WERI-Rb-1 (cell line): ENCODE data around the gene BEGAIN.

Source experiments
- DNase-seq: peaks from one replicate; pipeline ENCODE4 v3.0.0-alpha.2; 2020
- H3K27ac ChIP-seq: fragments of 250-450 bp; sonication (Bioruptor Pico); 2 replicates; pipeline ENCODE4 v1.5.1; 2020; ENCODE audit warnings: mild to moderate bottlenecking, moderate library complexity
- H3K27me3 ChIP-seq: fragments of 250-450 bp; sonication (Bioruptor Pico); 2 replicates; pipeline ENCODE4 v1.5.1; 2021; ENCODE audit warnings: mild to moderate bottlenecking, low read depth, moderate library complexity; ENCODE audit not compliant: insufficient read depth, severe bottlenecking
- H3K36me3 ChIP-seq: fragments of 250-450 bp; sonication (Bioruptor Pico); 2 replicates; pipeline ENCODE4 v1.5.1; 2020; ENCODE audit warnings: mild to moderate bottlenecking, moderate library complexity
- H3K4me3 ChIP-seq: 2 replicates; pipeline ENCODE4 v1.5.1; 2011; ENCODE audit warnings: low read depth, mild to moderate bottlenecking, control low read depth, low read length
- H3K9me3 ChIP-seq: fragments of 250-450 bp; sonication (Bioruptor Pico); 2 replicates; pipeline ENCODE4 v1.5.1; 2021; ENCODE audit warnings: mild to moderate bottlenecking, moderate library complexity; ENCODE audit not compliant: severe bottlenecking
- TF ChIP-seq, protein P1 (sequence below): IDR thresholded peaks from 2 replicates; pipeline ENCODE4 v1.5.1; 2011; ENCODE audit warnings: low read depth, mild to moderate bottlenecking, control low read depth, inconsistent platforms, low read length

BEGAIN gene

DNA sequence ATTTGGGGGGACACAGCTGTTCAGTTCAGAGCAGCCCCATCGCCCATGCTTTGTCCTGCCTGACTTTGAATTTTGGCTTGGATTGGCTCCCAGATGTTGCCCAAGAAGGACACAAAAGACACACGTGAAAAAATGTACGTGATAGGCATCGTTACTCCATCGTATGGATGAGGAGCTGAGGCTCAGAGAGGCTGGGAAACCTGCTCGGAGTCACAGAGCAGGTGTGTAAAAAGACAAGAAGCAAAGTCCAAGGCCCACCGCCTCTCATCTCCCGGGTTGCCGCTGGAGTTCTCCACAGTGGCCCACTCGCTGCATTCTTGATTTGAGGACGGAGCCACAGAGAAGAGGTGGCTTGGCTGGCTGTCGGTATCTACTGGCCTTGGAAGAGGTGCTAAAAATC is 41.0 kb upstream of the BEGAIN start:
- Histone ChIP-seq H3K36me3 (no peaks in the 10 kb centered on the region), H3K9me3 (no peaks in the 10 kb centered on the region), H3K27me3 (no peaks in the 10 kb centered on the region), H3K27ac (no peak overlapping the region), H3K4me3 (no peak overlapping the region)
- TF ChIP-seq, protein P1, sequence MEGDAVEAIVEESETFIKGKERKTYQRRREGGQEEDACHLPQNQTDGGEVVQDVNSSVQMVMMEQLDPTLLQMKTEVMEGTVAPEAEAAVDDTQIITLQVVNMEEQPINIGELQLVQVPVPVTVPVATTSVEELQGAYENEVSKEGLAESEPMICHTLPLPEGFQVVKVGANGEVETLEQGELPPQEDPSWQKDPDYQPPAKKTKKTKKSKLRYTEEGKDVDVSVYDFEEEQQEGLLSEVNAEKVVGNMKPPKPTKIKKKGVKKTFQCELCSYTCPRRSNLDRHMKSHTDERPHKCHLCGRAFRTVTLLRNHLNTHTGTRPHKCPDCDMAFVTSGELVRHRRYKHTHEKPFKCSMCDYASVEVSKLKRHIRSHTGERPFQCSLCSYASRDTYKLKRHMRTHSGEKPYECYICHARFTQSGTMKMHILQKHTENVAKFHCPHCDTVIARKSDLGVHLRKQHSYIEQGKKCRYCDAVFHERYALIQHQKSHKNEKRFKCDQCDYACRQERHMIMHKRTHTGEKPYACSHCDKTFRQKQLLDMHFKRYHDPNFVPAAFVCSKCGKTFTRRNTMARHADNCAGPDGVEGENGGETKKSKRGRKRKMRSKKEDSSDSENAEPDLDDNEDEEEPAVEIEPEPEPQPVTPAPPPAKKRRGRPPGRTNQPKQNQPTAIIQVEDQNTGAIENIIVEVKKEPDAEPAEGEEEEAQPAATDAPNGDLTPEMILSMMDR = no peak
- no peak for DNase-seq

DNA sequence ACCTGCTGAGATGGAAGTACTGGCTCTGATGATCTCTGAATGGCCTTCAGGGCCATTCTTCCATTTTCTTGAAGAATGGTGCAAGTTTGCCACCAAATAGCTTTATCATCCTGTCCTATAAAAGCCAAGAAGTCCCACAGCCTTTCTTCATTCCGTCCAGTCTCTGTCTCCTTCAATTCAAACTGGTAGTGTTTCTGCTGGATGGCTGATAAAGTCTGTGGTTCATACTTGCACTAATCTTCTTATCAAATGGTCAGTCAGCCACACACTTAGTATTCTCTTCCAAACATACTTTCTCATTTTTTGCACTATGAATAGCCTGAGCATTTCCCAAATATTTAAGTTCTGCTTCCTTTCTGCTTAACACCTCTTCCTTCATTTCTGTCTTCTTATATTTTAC is 39.4 kb upstream of the BEGAIN start:
- H3K27ac ChIP-seq = no peak overlapping the region
- no peaks in the 10 kb centered on the region for H3K36me3 ChIP-seq
- no peaks in the 10 kb centered on the region for H3K27me3 ChIP-seq
- DNase-seq = no peak
- no peak overlapping the region for H3K4me3 ChIP-seq
- TF ChIP-seq, protein P1 = no peak
- H3K9me3 ChIP-seq = no peaks in the 10 kb centered on the region

DNA sequence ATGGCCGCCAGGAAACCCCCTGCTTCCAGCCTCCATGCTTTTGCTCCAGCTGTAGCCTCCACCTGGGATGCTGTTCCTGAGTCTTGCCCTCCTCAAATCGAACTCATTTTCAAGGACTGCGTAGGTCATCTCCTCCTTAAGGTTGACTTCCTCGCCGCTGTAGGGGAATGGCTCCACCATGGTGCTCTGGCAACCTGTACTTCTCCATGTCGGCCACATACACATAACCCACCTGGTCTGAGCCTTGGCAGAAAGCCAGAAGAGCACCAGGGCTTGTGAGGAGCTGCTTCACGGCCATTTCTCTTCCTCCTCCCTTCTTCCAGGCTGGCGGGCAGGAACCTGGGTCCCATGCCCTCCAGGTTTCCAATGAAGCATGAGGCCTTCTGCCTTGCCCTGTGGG is 36.7 kb upstream of the BEGAIN start:
- no peak for DNase-seq
- no peak overlapping the region for H3K4me3 ChIP-seq
- no peaks in the 10 kb centered on the region for H3K27me3 ChIP-seq
- H3K36me3 ChIP-seq = no peaks in the 10 kb centered on the region
- TF ChIP-seq, protein P1 = no peak
- no peak overlapping the region for H3K27ac ChIP-seq
- no peaks in the 10 kb centered on the region for H3K9me3 ChIP-seq

DNA sequence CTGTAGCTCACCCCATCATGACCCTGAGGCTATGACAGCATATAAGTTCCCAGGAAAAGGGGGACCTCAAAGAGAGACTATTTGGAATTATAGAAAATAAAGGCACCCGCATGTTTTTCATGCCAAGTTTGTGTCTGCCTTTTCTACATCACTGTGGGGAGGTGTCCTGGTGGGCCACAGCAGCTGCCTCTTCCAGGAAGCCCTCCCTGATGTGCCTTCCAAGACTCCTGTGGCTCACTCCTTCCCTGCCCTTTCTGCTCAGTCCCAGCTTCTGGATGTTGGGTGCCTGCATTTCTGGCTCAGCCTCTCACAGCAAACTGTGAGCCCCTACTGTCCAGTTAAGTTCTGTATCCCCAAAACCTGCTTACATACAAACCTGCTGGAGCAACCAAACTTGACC is 36.3 kb upstream of the BEGAIN start:
- H3K27me3 ChIP-seq = no peaks in the 10 kb centered on the region

DNA sequence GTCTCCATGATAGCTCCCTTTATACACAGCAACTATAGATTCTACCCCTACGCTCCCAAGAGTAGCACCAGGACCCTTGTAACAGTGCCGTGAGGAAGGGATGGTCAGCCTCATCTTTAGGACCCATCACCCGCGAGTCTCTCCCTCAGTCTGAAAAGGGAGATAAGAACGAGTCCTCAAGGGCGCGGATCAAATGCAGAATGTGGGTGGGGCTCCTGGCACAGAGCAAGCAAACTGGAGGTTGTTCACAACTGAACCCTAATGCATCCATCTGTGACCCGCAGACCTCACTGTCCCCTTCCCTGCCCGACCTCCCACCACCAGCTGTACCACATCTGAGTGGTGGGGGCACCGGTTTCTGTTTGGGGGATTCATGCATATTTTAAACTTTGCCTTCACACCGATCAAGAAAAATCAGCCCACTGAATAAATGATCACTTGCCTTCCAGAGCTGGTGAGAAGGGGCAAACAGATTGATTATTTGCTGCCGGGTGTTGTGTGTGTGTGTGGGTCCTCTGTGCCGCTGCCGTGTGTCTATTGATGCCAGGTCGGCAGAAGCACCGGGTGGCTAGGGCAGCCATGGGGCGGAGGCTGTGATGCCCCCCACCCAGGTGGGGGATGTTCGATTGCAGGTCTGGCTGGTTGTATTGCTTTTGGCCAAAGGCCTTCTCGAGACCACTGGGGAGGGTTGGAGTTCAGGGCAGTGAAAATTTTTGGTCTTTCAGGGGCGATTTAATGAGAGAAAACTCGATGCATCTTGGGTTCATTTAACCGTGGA is 35.7 kb upstream of the BEGAIN start:
- TF ChIP-seq, protein P1 = no peak
- Histone ChIP-seq H3K36me3 (no peaks in the 10 kb centered on the region), H3K4me3 (no peak overlapping the region), H3K27me3 (no peaks in the 10 kb centered on the region), H3K9me3 (no peaks in the 10 kb centered on the region), H3K27ac (no peak overlapping the region)
- DNase-seq = no peak

More for the DNA sequence above, 36.3 kb upstream of the BEGAIN start:
- no peak overlapping the region for H3K27ac ChIP-seq
- H3K4me3 ChIP-seq = no peak overlapping the region
- TF ChIP-seq, protein P1 = no peak
- no peaks in the 10 kb centered on the region for H3K9me3 ChIP-seq
- DNase-seq = no peak
- H3K36me3 ChIP-seq = no peaks in the 10 kb centered on the region

DNA sequence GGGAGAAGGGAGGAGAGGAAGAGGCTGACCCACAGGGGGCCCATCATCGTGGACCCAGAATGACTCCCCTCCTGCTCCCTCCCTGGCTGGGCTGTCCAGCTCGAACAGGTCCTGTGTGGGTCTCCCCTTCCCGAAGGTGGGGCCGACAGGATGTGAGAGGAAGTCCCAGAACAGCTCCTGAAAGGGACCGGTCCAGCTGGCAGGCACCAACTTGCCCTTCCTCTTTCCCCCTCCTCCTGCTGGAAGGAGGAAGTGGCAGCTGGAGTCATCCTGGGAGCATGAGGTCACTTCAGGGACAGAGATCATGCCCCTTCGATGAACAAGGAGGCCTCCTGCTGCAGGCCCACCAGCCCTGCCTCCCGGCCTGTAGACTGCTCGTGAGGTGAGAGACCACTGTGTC is 35.0 kb upstream of the BEGAIN start:
- H3K27ac ChIP-seq = no peak overlapping the region
- no peaks in the 10 kb centered on the region for H3K36me3 ChIP-seq
- no peak for DNase-seq
- no peaks in the 10 kb centered on the region for H3K9me3 ChIP-seq
- H3K4me3 ChIP-seq = no peak overlapping the region
- TF ChIP-seq, protein P1 = no peak
- H3K27me3 ChIP-seq = no peaks in the 10 kb centered on the region
